ENCODE results near the gene SMARCA4.

Gene SMARCA4

DNA sequence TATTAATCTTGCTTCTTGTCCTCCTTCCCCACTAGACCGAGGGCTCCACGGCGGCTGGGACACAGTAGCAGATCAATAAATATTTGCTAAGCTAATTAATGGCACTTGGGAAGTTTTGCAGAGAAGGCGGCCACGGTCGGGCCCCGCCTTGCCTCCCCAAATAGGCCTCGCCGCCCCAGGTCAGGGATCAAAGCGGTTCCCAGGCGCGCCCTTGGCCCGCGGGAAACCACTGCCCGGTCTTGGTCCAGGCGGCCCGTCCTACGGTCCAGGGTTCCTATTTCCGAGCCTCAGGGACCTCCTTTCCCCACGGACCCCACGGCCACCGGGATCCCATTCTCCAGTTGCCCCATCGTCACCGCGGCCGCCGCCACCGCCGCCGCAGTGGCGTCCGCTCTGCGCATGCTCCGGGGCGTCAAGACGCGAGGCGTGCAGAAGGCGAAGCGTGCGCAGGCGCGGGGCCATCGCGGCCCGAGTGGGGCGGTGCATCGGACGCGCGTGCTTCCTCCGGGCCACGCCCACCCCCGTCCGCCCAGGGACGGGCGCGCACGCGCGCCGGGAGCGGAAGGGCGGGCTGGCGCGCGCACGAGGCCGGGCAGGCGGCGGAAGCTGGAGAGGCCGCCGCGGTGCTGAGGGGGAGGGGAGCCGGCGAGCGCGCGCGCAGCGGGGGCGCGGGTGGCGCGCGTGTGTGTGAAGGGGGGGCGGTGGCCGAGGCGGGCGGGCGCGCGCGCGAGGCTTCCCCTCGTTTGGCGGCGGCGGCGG, at the start of gene SMARCA4:
SMARCA4 (plus strand) TSS at position 717 of the 759 bp plus-strand sequence. CDS start 23,122 bp downstream, outside the sequence.
- Mint-ChIP-seq H3K4me1 (ENCODE audit: low read depth) (peaks cover 35% of the 10 kb centered on the region), H3K9me3 (ENCODE audit: low read depth) (no peaks in the 10 kb centered on the region)

DNA sequence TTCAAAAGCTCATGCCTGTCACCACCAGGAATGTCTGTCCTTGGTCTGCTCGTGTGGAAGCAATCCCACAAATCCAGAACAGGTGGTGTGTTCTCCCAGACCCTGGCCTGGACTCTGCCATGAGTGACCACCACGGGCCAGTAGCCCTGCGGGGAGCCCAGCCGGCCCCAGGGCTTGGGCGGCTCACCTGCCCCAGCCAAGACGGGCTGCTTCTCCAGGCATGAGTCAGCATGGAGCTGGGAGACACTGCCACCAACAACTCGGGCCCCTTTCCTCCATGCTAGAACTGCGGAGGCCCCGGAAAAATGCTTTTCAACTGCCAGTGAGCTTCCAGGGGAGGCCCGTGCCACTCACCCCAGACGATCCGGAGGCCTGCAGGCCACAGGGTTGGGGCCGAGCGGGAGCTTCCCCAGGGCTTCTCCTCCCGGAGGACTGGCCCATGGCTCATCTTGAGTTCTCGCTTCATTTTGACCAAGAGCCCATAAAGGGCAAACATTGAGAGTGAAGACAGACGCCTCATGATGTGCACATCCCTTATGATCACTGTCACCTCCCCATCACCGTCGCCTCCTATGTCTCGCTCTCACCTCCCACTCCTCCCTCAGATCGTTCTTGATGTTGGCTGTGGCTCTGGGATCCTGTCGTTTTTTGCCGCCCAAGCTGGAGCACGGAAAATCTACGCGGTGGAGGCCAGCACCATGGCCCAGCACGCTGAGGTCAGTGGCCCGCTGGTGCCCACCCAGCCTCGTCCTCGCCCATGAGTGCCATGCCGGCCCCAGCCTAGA, 49.1 kb upstream of the SMARCA4 start:
- Mint-ChIP-seq H3K4me1 (ENCODE audit: low read depth) (no peaks in the 10 kb centered on the region), H3K36me3 (peaks cover 3% of the 10 kb centered on the region), H3K9me3 (ENCODE audit: low read depth) (no peaks in the 10 kb centered on the region), H3K27ac (no peak overlapping the region), H3K4me3 (no peak overlapping the region), H3K27me3 (no peaks in the 10 kb centered on the region)

More for the DNA sequence above, at the start of gene SMARCA4:
- H3K36me3 Mint-ChIP-seq = no peaks in the 10 kb centered on the region
- peak within 1 kb of the TSS; percentile 86 for H3K27ac Mint-ChIP-seq
- H3K27me3 Mint-ChIP-seq = no peaks in the 10 kb centered on the region
- H3K4me3 Mint-ChIP-seq = peak within 1 kb of the TSS; percentile 90

- no peaks in the 10 kb centered on the region for H3K27me3 Mint-ChIP-seq
- no peaks in the 10 kb centered on the region for H3K4me1 Mint-ChIP-seq (ENCODE audit: low read depth)
- H3K9me3 Mint-ChIP-seq (ENCODE audit: low read depth) = no peaks in the 10 kb centered on the region
- no peak overlapping the region for H3K4me3 Mint-ChIP-seq
- peaks cover 3% of the 10 kb centered on the region for H3K36me3 Mint-ChIP-seq
- H3K27ac Mint-ChIP-seq = no peak overlapping the region
Observed at GRCh38 chr19:10912619-10913018, 48.2 kb upstream of the SMARCA4 start.

DNA sequence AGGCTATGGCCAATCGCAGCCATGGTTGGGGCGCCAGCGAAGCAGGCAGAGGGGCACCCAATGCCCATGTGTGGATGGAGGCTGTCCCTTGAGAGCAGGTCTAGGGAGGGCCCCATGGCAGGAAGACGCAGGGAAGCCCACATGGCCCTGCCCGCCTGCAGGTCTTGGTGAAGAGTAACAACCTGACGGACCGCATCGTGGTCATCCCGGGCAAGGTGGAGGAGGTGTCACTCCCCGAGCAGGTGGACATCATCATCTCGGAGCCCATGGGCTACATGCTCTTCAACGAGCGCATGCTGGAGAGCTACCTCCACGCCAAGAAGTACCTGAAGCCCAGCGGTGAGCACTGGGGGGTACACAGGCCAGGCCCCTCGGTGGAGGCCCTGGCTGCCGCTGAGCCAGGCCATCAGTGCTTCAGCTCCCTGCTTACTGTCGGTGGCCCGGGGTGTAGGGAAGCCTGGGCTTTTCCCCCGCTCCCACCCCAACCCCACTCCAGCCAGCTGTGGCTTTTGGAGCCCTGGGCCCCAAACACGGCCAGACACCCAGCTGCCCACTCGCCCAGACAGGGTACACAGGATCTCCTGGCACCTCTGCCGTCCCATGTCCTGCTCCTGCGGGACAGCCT, 47.0 kb upstream of the SMARCA4 start:
- no peaks in the 10 kb centered on the region for H3K4me1 Mint-ChIP-seq (ENCODE audit: low read depth)
- peaks cover 3% of the 10 kb centered on the region for H3K36me3 Mint-ChIP-seq
- H3K27me3 Mint-ChIP-seq = no peaks in the 10 kb centered on the region
- no peak overlapping the region for H3K4me3 Mint-ChIP-seq
- H3K9me3 Mint-ChIP-seq (ENCODE audit: low read depth) = no peaks in the 10 kb centered on the region
- no peak overlapping the region for H3K27ac Mint-ChIP-seq

- H3K4me1 Mint-ChIP-seq (ENCODE audit: low read depth) = no peaks in the 10 kb centered on the region
- no peak overlapping the region for H3K27ac Mint-ChIP-seq
- no peak overlapping the region for H3K4me3 Mint-ChIP-seq
- peaks cover 3% of the 10 kb centered on the region for H3K36me3 Mint-ChIP-seq
- H3K9me3 Mint-ChIP-seq (ENCODE audit: low read depth) = no peaks in the 10 kb centered on the region
- no peaks in the 10 kb centered on the region for H3K27me3 Mint-ChIP-seq
Observed at GRCh38 chr19:10915130-10916091, 45.4 kb upstream of the SMARCA4 start.

DNA sequence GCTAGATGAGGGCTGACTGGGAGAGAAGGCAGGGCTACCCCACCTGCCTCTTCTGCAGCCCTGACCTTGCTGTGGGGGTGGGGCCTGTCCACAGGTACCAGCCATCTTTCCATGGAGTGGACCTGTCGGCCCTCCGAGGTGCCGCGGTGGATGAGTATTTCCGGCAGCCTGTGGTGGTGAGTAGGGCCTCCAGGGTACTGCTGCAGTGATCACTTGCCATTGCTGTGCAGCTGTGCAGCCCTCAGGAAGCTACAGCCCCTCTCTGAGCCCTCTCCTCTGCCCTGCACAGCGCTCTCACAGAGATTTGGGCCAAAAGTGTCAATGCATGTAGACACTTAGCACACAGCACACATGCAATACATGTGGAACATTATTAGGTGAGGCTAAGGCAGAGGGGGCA, 44.2 kb upstream of the SMARCA4 start:
- H3K4me3 Mint-ChIP-seq = no peak overlapping the region
- H3K9me3 Mint-ChIP-seq (ENCODE audit: low read depth) = no peaks in the 10 kb centered on the region
- H3K27ac Mint-ChIP-seq = no peak overlapping the region
- no peaks in the 10 kb centered on the region for H3K27me3 Mint-ChIP-seq
- H3K36me3 Mint-ChIP-seq = peaks cover 3% of the 10 kb centered on the region
- H3K4me1 Mint-ChIP-seq (ENCODE audit: low read depth) = no peaks in the 10 kb centered on the region

DNA sequence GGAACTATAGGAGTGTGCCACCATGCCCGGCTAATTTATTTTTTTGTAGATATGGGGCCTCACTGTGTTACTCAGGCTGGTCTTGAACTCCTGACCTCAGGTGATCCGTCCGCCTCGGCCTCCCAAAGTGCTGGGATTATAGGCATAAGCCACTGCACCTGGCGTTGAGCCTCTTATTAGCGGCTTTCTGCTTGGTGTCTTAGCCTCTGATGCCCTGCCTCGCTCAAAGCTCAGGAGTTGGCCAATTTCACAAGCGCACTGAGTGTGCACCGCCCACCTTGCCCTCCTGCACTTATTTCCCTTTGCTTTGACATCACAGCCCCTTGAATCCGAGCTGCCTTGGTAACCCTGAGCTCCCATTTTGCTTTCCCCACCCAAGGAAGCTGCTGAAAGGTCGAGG, 42.5 kb upstream of the SMARCA4 start:
- Mint-ChIP-seq H3K9me3 (ENCODE audit: low read depth) (no peaks in the 10 kb centered on the region), H3K4me3 (no peak overlapping the region), H3K27me3 (no peaks in the 10 kb centered on the region), H3K36me3 (no peaks in the 10 kb centered on the region), H3K27ac (no peak overlapping the region), H3K4me1 (ENCODE audit: low read depth) (no peaks in the 10 kb centered on the region)

DNA sequence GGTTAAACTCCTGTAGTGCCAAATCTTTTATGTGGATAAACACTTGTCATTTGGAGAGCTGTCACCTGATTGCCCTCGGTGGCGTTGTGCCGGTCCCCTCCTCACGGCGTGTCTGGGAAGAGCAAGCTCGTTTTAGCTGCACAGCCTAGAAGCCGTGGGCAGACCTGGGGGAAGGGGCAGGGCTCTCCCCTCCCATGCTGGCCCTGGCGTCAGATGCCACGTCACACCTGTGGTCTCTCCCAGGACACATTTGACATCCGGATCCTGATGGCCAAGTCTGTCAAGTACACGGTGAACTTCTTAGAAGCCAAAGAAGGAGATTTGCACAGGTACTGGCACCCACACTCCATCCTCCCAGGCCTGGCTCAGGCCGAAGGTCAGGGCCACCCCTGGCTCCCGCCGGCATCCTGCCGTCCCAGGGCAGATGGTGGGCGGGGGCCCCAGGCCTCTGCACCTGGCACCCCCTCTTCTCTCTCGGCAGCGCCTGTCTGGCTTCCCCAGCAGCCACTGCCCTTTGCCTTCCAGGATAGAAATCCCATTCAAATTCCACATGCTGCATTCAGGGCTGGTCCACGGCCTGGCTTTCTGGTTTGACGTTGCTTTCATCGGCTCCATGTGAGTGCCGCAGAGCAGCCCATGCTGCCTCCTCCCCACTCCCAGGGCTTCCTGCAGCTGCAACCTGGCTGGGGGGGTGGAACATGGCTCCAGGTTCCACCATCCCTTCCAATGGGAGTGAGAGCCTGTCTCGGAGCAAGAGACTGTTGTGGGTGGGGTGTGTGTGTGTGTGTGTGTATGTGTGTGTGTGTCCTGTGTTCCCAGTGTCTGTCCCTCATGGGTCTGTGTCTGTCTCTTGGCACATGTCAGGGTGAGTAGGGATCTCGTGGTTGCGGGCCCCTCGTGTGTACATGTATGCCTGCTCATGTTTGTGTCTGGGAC, 41.2 kb upstream of the SMARCA4 start:
- Mint-ChIP-seq H3K36me3 (no peaks in the 10 kb centered on the region), H3K9me3 (ENCODE audit: low read depth) (no peaks in the 10 kb centered on the region), H3K27me3 (no peaks in the 10 kb centered on the region), H3K4me1 (ENCODE audit: low read depth) (no peaks in the 10 kb centered on the region), H3K27ac (no peak overlapping the region), H3K4me3 (no peak overlapping the region)

- Mint-ChIP-seq H3K4me1 (ENCODE audit: low read depth) (no peaks in the 10 kb centered on the region), H3K9me3 (ENCODE audit: low read depth) (no peaks in the 10 kb centered on the region), H3K36me3 (no peaks in the 10 kb centered on the region), H3K4me3 (no peak overlapping the region), H3K27me3 (no peaks in the 10 kb centered on the region), H3K27ac (no peak overlapping the region)
Observed at GRCh38 chr19:10920288-10920655, 40.6 kb upstream of the SMARCA4 start.

- Mint-ChIP-seq H3K36me3 (peaks cover 2% of the 10 kb centered on the region), H3K4me1 (ENCODE audit: low read depth) (no peaks in the 10 kb centered on the region), H3K27ac (no peak overlapping the region), H3K27me3 (no peaks in the 10 kb centered on the region), H3K4me3 (no peak overlapping the region), H3K9me3 (ENCODE audit: low read depth) (no peaks in the 10 kb centered on the region)
Observed at GRCh38 chr19:10920781-10921180, 40.0 kb upstream of the SMARCA4 start.

DNA sequence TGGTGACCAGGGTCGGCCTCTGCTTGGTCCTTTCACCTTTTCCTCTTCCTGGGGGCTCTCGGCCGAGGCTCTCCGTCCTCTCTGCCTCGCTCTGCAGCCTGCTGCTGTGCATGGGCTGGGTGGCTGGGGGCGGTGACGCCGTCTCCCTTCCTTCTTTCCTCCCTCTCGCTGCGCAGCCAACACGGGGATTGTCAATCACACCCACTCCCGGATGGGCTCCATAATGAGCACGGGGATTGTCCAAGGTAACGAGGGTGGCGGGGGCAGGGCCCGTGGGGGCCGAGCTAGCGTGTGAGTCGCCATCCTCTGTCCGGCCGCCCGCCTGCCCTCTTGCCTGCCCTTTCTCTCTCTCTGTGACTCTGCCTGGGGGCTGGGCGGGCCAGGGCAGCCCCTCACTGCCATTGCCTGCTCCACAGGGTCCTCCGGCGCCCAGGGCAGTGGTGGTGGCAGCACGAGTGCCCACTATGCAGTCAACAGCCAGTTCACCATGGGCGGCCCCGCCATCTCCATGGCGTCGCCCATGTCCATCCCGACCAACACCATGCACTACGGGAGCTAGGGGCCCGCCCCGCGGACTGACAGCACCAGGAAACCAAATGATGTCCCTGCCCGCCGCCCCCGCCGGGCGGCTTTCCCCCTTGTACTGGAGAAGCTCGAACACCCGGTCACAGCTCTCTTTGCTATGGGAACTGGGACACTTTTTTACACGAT, 39.5 kb upstream of the SMARCA4 start:
- H3K36me3 Mint-ChIP-seq = peaks cover 2% of the 10 kb centered on the region

GRCh38 chr19:10921910-10922637, 38.8 kb upstream of the SMARCA4 start:
- H3K9me3 Mint-ChIP-seq (ENCODE audit: low read depth) = no peaks in the 10 kb centered on the region
- H3K27me3 Mint-ChIP-seq = no peaks in the 10 kb centered on the region
- H3K4me1 Mint-ChIP-seq (ENCODE audit: low read depth) = peaks cover under 1% of the 10 kb centered on the region
- H3K4me3 Mint-ChIP-seq = no peak overlapping the region
- H3K27ac Mint-ChIP-seq = peak overlapping the region; percentile 50
- H3K36me3 Mint-ChIP-seq = peaks cover 2% of the 10 kb centered on the region

More for the DNA sequence above, 39.5 kb upstream of the SMARCA4 start:
- H3K27ac Mint-ChIP-seq = no peak overlapping the region
- H3K4me3 Mint-ChIP-seq = no peak overlapping the region
- no peaks in the 10 kb centered on the region for H3K4me1 Mint-ChIP-seq (ENCODE audit: low read depth)
- no peaks in the 10 kb centered on the region for H3K9me3 Mint-ChIP-seq (ENCODE audit: low read depth)
- no peaks in the 10 kb centered on the region for H3K27me3 Mint-ChIP-seq

GRCh38 chr19:10922638-10923014, 38.2 kb upstream of the SMARCA4 start:
- peaks cover 2% of the 10 kb centered on the region for H3K36me3 Mint-ChIP-seq
- no peaks in the 10 kb centered on the region for H3K9me3 Mint-ChIP-seq (ENCODE audit: low read depth)
- H3K4me3 Mint-ChIP-seq = no peak overlapping the region
- peak overlapping the region; percentile 50 for H3K27ac Mint-ChIP-seq
- H3K4me1 Mint-ChIP-seq (ENCODE audit: low read depth) = peaks cover 4% of the 10 kb centered on the region
- no peaks in the 10 kb centered on the region for H3K27me3 Mint-ChIP-seq

All from activated naive CD8-positive, alpha-beta T cell (primary cell).